GM12891 (cell line): Measurements from ENCODE around the gene FBXO15.

Experiments
- PAX5 ChIP-seq: IDR thresholded peaks from 2 replicates; pipeline ENCODE4 v1.6.1; 2011; ENCODE audit warnings: low read length, moderate library complexity, mild to moderate bottlenecking; ENCODE audit not compliant: insufficient read depth, severe bottlenecking
- POLR2A ChIP-seq: IDR thresholded peaks from 2 replicates; pipeline ENCODE4 v1.6.1; 2011; ENCODE audit warnings: low read depth, low read length, control low read depth
- POLR2AphosphoS5 ChIP-seq: IDR thresholded peaks from 2 replicates; pipeline ENCODE4 v1.6.1; 2011; ENCODE audit warnings: low read depth, low read length, control low read depth
- POU2F2 ChIP-seq: IDR thresholded peaks from 2 replicates; pipeline ENCODE4 v1.6.1; 2011; ENCODE audit warnings: low read depth, mild to moderate bottlenecking, control low read depth, low read length, moderate library complexity
- SPI1 ChIP-seq: IDR thresholded peaks from 2 replicates; pipeline ENCODE4 v1.6.1; 2011; ENCODE audit warnings: low read depth, low read length, control low read depth
- TAF1 ChIP-seq: IDR thresholded peaks from 2 replicates; pipeline ENCODE4 v1.6.1; 2011; ENCODE audit warnings: low read depth, low read length, control low read depth

DNA sequence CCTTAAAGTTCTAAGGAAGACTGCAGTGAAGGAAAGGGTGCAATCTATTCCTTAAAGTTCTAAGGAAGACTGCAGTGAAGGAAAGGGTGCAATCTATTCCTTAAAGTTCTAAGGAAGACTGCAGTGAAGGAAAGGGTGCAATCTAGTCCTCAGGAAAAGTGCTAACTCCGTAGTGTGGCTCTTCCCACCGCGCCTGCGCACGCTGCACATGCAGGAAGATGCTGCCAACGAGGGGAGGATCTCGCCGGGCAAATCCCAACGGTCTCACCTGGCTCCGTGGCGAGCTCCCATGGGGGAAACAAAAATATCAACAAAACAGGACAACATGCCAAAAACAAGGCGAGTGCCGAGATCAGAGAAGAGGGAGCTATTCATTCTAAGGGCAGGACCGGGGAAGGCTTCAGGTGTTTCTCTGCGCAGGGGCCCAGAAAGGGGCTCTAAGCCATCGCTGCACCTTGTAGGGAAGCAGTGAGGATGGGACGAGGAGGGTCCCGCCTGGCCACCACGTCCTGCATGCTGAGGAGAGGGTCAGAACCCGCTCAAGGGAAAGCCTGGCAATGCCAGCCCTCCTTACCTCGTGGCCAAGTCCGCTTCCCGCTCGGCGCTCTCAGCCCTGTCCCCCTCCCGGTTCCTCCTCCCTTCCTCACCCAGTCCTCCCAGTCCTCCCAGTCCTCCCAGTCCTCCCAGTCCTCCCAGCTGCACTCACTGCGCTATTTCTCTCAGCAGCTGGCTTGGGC, 25.2 kb upstream of the FBXO15 start:
- TF ChIP-seq POLR2A = no peak
- no peak for TF ChIP-seq POLR2AphosphoS5
- TF ChIP-seq TAF1 = no peak
- no peak for TF ChIP-seq SPI1
- no peak for TF ChIP-seq PAX5
- TF ChIP-seq POU2F2 = no peak
